Thyroid gland (tissue), 4 donors: ENCODE results near the gene UGGT1.

Experiments used
- CTCF ChIP-seq, 6 experiments: fragments of 200-600 bp in 3 of 6; fragments of 450-650 bp in 3 of 6; sonication (generic) in 3 of 6; IDR thresholded peaks; one replicate each; pipeline ENCODE4 v1.5.1; 2016 to 2019; ENCODE audit warnings: antibody characterized with exemption in 6 of 6, mild to moderate bottlenecking in 2 of 6, inconsistent platforms in 1 of 6, moderate library complexity in 1 of 6
- POLR2A ChIP-seq, 2 donors: fragments of 450-650 bp; IDR thresholded peaks; one replicate each; pipeline ENCODE4 v1.6.1; 2017; ENCODE audit warnings: antibody characterized with exemption in 2 of 2, mild to moderate bottlenecking in 2 of 2, moderate library complexity in 1 of 2

GRCh38 chr2:128109243-128109642 lies 18.2 kb downstream of the UGGT1 start:
- TF ChIP-seq CTCF (IDR thresholded peaks at IDR 0.05): no peak
- no peak for TF ChIP-seq POLR2A (IDR thresholded peaks at IDR 0.05)
